Fibroblast of skin of back (primary cell): ENCODE measurements around the gene NUDT4.
"Not testable (repeated sequence)": the region's sequence is repeated elsewhere in the genome, so short reads cannot be mapped to it uniquely, and the experiment has no call there.

Source experiments
- DNase-seq: peaks from one replicate; pipeline ENCODE4 v3.0.0-alpha.2; 2013

The NUDT4 gene

DNA sequence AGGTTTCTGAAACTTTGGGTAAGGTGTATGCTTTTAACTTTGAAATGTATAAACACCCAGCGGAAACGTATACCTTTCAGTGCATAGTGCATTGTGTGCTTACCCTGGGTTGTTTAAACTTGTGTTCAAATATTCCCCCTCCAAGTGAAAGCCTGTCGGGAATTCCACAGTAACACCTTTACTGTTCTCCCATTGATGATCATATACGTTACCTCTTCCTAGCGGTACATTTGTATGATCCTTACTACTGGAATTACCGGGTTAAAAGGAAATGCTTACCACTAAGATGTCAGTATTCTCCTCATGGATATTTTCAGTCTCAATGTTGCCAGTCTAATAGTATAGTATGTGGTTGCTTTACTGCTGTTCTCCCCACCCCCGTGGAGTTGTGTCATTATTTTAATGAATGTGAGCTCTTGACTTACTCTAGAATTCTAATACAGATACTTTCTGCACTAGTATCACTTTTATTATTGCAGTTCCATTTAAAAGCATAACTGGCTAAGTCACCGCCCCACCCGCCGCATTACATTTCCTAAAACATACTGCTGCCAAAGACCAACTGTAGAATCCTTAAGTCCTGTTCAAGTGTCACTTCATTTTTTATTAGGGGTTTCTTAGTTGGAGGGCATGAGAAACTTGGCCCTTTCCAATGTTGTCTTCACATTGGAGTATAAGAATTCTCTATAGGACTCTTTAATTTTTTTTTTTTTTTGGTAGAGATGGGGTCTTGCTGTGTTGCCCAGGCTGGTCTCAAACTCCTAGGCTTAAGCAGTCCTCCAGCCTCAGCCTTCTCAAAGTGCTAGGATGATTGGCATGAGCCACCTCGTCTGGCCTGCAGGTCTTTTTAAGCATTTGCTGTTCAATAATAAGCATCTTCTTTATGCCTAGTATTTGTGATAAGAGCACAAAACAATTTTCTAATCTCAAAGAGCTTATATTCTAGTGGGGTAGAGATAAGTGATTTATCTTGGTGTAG lies 24.9 kb downstream of the NUDT4 start:
- no peak for DNase-seq

DNA sequence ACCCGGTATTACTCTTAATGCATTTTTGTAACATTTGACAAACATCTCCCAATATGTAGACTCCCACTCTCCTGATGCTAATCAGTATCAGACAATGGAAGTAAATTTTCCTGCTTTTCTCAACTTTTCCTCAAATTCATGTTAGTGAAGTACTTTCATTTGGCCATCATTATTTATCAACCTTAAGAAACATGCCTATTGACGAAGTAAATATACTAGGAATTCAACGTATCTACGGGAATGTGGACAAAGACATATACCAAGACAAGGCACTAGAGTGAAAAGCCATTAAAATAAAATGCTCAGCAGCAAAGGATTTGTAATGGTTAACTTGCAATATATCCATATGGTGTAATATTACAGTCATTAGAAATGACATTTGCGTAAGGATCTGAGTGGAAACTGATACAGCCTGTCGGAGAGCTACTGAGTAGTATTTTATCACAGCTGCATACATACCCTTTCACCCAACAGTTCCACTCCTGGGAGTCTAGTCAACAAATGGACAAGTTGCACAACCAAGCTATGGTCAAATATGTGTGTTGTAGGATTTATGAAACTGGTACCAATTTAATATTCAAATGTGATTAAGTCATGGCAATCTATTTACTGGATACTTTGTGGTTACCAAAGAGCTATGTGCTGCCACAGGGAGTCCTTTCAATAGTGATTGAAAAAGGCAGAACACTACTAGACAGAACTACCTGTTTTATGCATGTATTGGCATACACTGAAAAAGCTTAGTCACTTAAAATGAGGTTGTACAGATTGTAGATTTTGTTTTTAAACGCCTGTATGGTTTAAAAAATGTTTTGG lies 26.5 kb downstream of the NUDT4 start:
- DNase-seq, result no peak

GRCh38 chr12:93404961-93405849 lies 27.5 kb downstream of the NUDT4 start:
- no peak for DNase-seq

DNA sequence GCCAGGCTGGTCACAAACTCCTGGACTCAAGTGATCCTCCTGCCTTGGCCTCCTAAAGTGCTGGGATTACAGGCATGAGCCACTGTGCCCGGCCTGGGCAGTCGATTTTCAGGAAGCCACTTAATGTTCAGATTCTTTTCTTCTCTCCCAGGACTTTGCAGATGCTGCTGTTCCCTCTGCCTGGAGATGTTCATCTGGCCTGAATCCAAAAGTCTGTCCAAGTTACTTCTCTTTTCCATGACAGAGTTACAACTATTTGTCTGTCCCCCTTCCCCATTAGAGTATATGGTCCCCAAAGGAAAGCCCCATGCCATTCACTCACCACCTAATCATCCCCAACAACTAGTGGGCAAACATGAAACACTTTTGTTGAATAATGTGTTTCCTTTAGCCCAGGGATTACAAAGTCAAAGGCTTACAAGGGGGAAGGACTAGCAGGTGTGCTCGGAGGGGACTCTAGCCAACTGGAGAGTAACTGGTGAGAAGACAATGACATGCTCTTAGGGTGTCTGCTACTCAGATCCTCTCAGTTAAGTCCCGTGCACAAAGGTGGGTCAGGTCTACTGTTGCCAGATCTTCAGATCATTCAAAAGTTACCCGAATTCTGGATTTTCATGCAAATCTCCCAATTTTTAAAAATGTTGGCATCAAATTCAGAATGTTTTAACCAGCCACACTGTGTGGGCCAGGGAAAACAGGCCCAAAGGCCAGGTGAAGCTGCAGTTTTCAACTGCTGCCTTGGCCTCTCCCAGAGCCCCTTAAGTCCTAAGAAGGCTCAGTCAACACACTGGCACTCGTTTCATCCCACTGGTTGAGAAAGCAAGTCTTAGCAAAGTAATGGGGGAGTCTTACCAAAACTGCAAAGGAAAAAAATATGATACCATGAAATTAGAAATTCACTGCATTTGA lies 29.6 kb downstream of the NUDT4 start:
- DNase-seq, result no peak

DNA sequence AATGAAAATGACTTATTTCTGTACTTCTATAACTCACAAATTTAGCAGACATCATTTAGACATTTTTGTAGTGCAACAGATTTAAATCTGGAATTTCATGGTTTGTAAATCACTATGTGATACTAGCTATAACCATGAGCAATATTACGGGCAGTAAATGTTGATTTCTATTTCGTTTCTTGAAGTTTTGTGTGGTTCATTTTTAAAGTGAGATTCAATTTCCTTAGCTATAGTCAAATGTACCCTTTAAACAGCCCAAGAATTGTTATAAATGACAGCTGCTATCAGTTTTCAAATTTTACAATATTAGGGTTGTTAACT lies 30.2 kb downstream of the NUDT4 start:
- no peak for DNase-seq

DNA sequence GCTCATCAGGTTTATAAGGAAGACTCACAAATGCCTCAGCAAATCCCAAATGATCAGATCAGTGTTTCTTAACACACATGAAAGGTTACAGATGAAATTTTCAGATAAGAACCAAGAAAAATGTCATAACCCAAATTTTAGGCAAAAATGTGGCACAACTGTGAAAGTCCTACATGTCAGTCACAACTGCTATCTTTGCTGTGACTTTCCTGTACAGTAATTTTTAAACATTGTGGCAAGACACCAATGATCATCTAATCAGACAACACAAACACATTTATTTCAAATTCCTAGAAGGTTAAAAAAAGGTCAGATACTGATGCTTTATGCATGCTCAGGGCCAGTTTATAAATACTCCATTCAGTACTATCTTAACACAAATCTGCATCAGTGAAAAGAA lies 31.1 kb downstream of the NUDT4 start:
- no peak for DNase-seq

- DNase-seq, result peak; percentile 54
Observed at GRCh38 chr12:93409343-93410187, 31.8 kb downstream of the NUDT4 start.

GRCh38 chr12:93411060-93411459 lies 33.3 kb downstream of the NUDT4 start:
- DNase-seq, result not testable (repeated sequence)

- not testable (repeated sequence) for DNase-seq
Observed at GRCh38 chr12:93412396-93412795, 34.7 kb downstream of the NUDT4 start.

DNA sequence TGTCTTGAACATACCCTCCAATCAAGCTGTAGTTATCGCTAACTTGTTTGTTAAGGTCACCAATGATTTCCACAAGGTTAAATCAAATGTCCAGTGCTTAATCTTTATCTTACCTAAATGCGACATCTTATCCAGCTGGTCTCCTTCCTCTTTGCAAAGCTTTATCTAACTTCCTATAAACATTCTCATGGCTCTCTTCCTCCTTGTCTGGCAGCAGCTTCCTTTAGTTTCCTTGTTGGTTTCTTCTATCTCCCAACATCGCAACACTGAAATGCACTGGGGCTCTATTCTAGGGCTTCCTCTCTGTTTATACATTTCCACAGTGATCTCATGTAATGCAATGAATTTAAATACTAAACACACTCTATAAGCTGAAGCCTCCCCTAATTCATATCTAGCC lies 35.3 kb downstream of the NUDT4 start:
- no peak for DNase-seq

- peak; percentile 89 for DNase-seq
Observed at GRCh38 chr12:93415723-93416464, 38.2 kb downstream of the NUDT4 start.

DNA sequence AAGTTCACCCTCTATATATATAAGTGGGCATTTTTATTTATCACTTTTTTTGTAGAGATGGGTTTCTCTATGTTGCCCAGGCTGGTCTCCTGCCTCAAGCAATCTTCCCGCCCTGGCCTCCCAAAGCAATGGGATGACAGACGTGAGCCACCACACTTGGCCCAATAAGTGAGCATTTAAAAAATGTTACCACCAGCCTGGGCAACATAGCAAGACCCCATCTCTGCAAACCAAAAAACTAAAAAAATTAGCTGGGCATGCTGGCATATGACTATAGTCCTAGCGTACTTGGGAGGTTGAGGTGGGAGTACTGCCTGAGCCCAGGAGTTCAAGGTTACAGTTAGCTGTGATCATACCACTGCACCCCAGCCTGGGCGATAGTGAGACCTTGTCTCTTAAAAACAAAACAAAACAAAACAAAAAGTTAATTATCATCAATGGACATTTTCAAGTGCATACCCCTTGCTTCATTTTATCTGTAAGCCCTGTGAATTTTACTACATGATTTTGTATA lies 40.3 kb downstream of the NUDT4 start:
- no peak for DNase-seq

DNA sequence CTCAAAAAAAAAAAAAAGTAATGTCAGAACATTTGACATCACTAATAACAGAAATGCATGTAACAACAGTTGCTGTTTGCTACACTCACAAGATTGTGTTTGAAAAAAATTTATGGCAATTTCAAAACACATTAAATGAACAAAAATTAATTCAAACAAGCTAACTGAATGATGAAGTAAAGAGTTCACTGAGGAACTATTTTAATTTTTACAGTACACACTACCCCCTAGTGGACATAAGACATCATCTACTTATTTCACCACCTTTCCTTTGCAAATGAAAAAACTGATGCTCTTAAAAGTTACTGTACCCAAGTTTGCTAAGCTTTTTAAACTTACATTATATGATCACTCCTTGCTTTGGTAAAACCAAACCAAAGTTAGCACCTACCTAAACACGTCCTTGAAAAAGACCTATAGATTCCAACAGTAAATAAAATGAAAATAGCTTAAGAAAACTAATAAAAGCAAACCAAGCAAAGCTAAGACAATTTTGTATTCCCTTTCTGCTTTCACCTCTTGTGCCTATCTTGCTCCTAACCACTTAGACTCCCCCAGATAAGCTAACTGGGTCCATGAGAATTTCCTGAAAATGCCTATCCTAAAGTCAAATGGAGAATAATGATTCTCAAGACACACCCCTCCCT lies 41.8 kb downstream of the NUDT4 start:
- peak; percentile 61 for DNase-seq

- no peak for DNase-seq
Observed at GRCh38 chr12:93422050-93422449, 44.3 kb downstream of the NUDT4 start.

DNA sequence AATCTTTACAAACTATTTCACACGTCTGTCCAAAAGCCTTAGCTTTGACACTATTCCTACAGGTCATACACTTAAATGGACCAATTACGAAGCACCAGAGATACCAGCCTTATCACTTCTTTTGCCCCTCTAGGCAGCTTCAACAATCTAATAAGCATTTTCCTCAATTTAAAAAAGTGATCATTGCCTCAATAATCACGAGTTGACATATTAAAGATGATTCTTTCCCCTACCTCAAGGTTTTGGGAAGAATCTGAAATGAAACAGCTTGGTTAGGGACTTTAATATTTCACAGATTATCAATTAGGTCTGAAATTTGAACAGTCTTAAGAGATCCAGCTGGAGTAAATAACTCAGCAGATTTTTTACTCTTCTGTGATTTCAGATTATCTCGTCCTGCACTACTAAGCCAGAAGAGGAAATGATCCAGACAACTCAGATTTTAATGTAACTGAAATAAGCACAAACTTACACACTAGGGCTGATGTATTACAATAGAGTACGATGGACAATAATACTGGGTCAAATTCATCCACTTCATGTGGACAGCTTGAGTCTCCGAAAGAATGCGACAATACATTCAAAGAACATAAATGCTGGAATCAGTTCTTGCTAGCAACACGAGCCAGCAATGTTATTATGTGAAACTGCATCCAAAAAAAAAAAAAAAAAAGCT lies 48.1 kb downstream of the NUDT4 start:
- DNase-seq, result no peak

DNA sequence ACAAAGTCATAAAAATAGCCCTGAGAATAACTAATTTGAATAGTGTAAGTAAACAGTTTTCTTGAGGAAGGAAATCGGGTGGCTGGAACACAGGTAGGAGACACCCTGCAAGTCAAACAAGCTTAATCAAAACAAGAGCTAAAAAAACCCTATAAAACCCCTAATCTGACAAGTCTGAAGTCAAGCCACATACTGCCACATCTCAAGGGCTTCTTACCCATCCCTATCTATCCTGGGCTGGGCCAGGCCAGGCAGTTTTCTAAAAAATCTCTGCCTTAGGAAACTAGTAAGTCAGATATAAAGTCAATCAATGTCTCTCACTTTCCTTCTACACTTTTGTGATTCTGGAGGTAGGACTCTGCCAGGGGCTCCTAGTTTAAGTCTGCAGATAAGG lies 48.7 kb downstream of the NUDT4 start:
- DNase-seq, result no peak

DNA sequence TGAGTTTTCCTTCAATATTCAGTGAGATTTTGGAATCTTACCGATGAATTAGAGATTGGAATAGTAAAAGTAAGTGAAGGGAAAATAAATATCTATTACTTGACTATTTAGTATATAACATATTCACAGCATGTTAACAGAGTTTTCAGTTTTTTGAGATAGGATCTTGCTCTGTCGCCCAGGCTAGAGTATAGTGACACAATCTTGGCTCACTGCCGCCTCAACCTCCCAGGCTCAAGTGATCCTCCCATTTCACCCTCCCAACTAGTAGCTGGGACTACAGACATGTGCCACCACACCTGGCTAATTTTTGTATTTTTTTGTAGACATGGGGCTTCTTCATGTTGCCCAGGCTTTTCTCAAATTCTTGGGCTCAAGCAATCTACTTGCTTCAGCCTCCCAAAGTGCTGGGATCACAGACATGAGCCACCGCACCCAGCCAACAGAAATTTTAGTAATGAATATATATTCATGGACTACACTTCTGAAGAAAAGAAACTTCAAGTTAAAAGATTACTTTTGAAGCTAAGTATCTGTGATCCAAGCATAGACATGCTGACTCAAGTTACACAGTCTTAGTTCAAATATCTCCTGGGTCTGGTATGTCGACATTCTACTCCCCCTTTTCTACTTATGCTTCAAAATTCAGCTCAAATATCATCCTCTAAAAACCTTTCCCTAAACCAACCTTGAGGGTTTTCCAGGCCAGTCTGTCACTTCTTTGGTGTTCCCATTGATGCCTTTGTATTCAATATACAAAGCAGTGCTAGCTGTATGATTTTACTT lies 50.2 kb downstream of the NUDT4 start:
- peak; percentile 30 for DNase-seq

GRCh38 chr12:93429448-93429847 lies 51.7 kb downstream of the NUDT4 start:
- no peak for DNase-seq
